Fibroblast of skin of scalp (primary cell): ENCODE measurements around the gene EEF2K.
"Not testable (repeated sequence)": the region's sequence is repeated elsewhere in the genome, so short reads cannot be mapped to it uniquely, and the experiment has no call there.

Experiments
- DNase-seq: peaks from one replicate; pipeline ENCODE4 v3.0.0-alpha.2; 2013

Gene EEF2K

GRCh38 chr16:22213236-22213635 lies 7.2 kb downstream of the EEF2K start:
- no peak for DNase-seq

DNA sequence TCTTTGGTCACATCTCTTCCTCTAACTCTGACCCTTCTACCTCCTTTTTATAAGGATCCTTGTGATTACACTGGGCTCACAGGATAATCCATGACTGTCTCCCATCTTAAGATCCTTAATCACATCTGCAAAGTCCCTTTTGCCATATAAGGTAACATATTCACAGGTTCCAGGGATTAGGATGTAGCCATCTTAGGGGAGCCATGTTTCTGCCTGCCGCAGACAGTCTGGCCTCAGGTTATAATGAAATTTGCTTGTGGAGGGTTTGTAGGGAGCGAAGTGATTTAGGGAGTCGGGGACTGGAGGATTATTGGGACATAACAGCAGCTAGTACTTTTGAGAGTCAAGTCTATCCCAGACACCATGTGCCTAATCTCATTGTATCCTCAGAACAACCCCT lies 7.7 kb downstream of the EEF2K start:
- DNase-seq = no peak

GRCh38 chr16:22214402-22214801 lies 8.3 kb downstream of the EEF2K start:
- no peak for DNase-seq

- no peak for DNase-seq
These were observed 8.8 kb downstream of the EEF2K start for GRCh38 chr16:22214889-22215288.

- no peak for DNase-seq
These were observed 10.2 kb downstream of the EEF2K start for GRCh38 chr16:22216191-22216831.

GRCh38 chr16:22216832-22217225 lies 10.8 kb downstream of the EEF2K start:
- not testable (repeated sequence) for DNase-seq

DNA sequence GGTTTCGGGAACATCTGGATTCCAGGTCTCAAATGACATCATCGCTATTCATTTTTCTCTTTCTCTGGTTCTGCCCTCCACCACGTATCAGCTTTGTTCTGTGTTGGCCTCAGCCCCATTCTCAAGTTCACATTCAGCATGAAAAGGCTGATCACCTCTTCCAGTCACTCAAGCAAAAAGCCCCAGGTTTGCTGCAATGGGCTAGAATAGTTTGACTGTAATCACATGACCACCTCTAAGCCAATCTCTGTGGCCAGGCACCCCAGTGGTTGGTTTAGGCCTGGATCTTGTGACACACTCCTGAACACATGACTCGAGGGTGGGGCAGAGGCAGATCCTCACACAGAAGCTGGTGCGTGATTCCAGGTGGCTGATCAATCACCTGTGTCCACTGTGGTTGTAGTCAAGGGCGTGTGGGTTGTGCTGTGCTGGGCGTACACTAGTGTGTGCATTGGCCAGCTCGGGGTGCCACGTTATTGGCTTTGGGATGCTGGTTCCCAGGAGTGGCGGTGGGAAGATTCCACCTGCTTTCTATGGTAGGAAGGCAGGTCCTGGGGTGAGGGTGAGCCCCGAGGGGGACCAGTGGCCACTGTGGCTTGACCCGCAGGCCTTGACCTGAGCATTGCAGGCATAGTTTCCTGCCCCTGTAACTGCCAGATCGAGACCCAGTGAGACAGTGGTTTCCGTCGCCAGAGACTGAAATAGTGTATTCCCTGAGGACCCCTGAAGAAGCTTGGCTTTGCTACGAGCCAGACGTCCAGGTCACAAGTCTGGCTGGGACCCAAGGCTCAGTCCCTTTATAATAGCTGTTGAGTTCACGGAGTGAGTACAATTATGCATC lies 12.0 kb downstream of the EEF2K start:
- DNase-seq = no peak

- DNase-seq = no peak
These were observed 13.5 kb downstream of the EEF2K start for GRCh38 chr16:22219389-22220068.

DNA sequence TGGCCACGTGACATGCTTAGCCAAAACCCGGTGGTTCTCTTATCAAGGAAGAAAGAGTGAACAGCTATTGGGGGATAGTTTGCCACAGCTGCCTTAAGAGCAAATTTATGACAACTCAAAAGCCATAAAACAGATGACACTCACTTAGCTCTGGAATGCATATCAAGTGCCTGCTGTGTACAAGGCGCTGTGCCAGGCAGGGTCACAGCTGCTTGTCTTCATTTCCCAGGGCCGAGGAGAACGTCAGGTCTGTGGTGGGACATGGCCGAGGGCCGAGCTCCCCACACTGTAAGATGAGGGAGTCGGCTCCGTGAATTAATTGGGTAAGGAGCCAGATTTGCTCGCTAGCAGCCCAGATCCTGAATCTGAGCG lies 14.0 kb downstream of the EEF2K start:
- DNase-seq = peak; percentile 45

- no peak for DNase-seq
These were observed 14.6 kb downstream of the EEF2K start for GRCh38 chr16:22220714-22221113.

DNA sequence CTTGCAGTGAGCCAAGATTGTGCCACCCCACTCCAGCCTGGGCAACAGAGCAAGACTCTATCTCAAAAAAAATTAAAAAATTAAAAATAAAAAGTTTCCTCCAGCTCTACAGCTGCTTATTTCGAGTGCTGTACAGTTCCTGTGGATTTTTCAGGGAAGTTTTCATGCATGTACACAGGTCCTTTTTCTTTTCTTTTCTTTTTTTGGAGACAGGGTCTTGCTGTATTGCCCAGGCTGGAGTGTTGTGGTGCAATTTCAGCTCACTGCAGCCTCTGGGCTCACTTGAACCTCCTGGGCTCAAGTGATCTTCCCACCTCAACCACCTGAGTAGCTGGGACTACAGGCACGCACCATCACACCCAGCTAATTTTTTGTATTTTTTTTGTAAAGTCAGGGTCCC lies 15.9 kb downstream of the EEF2K start:
- no peak for DNase-seq

DNA sequence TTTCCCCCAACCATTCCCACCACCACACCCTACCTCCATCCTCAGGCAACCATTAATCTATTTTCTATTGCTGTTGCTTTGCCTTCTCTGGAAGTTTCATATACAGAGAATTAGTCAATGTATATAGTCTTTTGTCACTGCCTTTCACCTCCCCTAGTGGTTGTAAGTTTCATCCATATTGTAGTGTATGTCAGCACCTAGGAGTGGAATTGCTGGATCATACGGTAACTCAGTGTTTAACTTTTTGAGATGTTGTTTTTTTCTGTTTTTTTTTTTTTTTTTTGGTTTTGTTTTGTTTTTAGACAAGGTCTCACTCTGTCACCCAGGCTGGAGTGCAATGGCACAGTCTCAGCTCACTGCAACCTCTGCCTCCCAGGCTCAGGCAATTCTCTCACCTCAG lies 16.9 kb downstream of the EEF2K start:
- no peak for DNase-seq

DNA sequence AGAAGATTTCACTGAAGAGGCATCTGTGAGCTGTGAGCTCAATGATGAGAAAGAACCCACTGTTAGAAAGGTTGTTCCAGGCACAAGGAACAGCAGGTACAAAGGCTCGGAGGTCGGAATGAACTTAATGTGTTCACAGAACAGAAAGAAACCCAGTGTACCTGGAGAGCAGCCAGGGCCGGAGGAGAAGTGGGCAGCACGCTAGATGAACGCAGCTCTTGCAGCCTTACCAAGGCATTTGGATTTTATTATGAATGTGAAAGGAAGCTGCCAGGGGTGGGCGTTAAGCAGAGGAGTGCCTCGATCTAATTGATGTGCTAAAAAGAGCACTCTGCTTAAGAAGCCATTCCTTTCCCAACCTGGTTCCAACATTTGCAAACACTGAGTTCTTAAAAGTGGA lies 19.0 kb downstream of the EEF2K start:
- no peak for DNase-seq

DNA sequence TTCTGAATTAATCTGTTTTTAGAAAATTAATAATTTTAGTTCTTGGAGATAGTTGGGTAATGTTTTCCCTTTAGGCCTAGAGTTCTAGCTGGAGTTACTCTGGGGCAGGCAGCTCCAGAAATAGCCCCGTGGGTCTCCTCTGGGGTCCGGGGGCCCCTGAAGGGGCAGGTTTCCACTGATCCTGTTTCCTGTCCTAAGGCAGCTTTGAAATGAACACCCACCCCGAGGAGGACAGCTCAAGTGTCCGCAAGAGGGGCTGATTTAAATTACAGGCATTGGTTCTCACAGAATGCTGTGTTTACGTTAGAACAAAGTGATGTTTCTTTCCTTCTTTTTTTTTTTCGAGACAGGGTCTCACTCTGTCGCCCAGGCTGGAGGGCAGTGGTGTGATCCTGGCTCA lies 23.8 kb downstream of the EEF2K start:
- no peak for DNase-seq

GRCh38 chr16:22232277-22233036 lies 26.4 kb downstream of the EEF2K start:
- DNase-seq = no peak

- no peak for DNase-seq
These were observed 26.9 kb downstream of the EEF2K start for GRCh38 chr16:22233037-22233372.

- DNase-seq = no peak
These were observed 30.0 kb downstream of the EEF2K start for GRCh38 chr16:22235839-22236745.

- no peak for DNase-seq
These were observed 33.2 kb downstream of the EEF2K start for GRCh38 chr16:22239131-22239805.

- DNase-seq = peak; percentile 7
These were observed 34.1 kb downstream of the EEF2K start for GRCh38 chr16:22240023-22240710.

DNA sequence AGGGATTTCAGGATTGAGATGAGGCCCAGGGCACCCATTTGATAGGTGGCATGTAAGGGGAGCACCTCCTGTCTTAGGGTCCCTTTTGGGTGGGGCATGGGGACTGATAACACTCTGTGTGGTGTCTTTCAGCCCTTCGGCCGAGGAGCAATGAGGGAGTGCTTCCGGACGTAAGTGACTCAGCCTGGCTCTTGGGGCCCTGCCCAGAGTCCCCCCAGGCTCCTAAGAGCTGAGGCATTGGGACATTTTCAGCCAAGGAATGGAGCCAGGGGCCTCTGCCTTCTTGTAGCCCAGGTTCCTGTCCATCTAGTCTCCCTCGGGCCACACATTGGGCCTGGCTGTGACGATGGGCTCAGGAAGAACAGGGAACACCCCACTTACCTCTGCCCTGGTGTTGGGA lies 44.4 kb downstream of the EEF2K start:
- no peak for DNase-seq

DNA sequence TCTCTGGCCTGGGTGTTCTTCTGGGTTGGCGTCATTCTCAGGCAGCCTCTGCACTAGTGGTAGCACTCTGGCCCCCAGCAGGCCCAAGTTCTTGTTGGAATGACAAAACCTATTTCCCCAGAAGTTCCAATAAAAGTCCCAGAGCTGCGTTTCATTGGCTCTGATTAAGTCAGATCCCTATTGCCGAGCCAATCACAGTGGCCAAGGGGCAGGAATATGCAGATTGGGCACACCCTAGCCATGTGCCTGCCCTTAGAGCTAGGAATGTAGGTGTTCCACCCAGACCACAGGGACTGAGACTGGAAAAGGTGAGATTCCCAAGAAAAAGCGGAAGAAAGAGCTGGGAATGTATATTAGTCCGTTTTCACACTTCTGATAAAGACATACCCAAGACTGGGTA lies 46.2 kb downstream of the EEF2K start:
- no peak for DNase-seq
